HUES64 (cell line): ENCODE measurements around the gene CREB1.

Experiments used
- H3K27ac ChIP-seq: 2 replicates; pipeline ENCODE4 v1.7.0; 2013; ENCODE audit warnings: low read depth, low read length, inconsistent platforms
- H3K27me3 ChIP-seq: 2 replicates; pipeline ENCODE4 v1.6.1; 2013; ENCODE audit warnings: mild to moderate bottlenecking, low read length; ENCODE audit not compliant: insufficient read depth
- H3K36me3 ChIP-seq: 2 replicates; pipeline ENCODE4 v1.6.1; 2013; ENCODE audit warnings: mild to moderate bottlenecking, low read length; ENCODE audit not compliant: insufficient read depth
- H3K4me1 ChIP-seq: 2 replicates; pipeline ENCODE4 v1.6.1; 2013; ENCODE audit warnings: mild to moderate bottlenecking, low read length, moderate library complexity; ENCODE audit not compliant: insufficient read depth
- H3K4me3 ChIP-seq: 2 replicates; pipeline ENCODE4 v1.5.1; 2013; ENCODE audit warnings: mild to moderate bottlenecking, low read length, moderate library complexity
- H3K9ac ChIP-seq: 2 replicates; pipeline ENCODE4 v1.6.1; 2013; ENCODE audit warnings: mild to moderate bottlenecking, low read depth, low read length
- H3K9me3 ChIP-seq: 2 replicates; pipeline ENCODE4 v1.6.1; 2013; ENCODE audit warnings: low read depth, low read length; ENCODE audit not compliant: insufficient read depth
- WGBS: fragments of 150-250, 120-280 bp; methylation state at CpG from one replicate; pipeline ENCODE4 v1.1.7; 2013; ENCODE audit warnings: missing lambda C conversion rate; 5-methylcytosine and 5-hydroxymethylcytosine counted together

CREB1 gene

GRCh38 chr2:207541933-207542332, 12.2 kb downstream of the CREB1 start:
- no peaks in the 10 kb centered on the region for H3K27me3 ChIP-seq
- no peaks in the 10 kb centered on the region for H3K9me3 ChIP-seq
- no peak overlapping the region for H3K9ac ChIP-seq
- H3K27ac ChIP-seq, result no peak overlapping the region
- H3K4me1 ChIP-seq, result no peaks in the 10 kb centered on the region
- H3K4me3 ChIP-seq, result no peak overlapping the region
- WGBS, result 100% methylated on average over 1 of the region's 2 CpGs
- peaks cover 9% of the 10 kb centered on the region for H3K36me3 ChIP-seq

- Histone ChIP-seq H3K27me3 (no peaks in the 10 kb centered on the region), H3K4me1 (no peaks in the 10 kb centered on the region), H3K36me3 (peaks cover 15% of the 10 kb centered on the region), H3K9ac (no peak overlapping the region), H3K9me3 (no peaks in the 10 kb centered on the region), H3K4me3 (no peak overlapping the region), H3K27ac (no peak overlapping the region)
- 100% methylated on average over 2 of the region's 3 CpGs for WGBS
These were observed 13.5 kb downstream of the CREB1 start for GRCh38 chr2:207543272-207543671.

GRCh38 chr2:207546822-207547221, 17.1 kb downstream of the CREB1 start:
- Histone ChIP-seq H3K36me3 (peaks cover 15% of the 10 kb centered on the region), H3K4me3 (no peak overlapping the region), H3K4me1 (peaks cover 8% of the 10 kb centered on the region; the same call in 1 of the 2 replicates), H3K27me3 (no peaks in the 10 kb centered on the region), H3K9ac (no peak overlapping the region), H3K9me3 (no peaks in the 10 kb centered on the region), H3K27ac (no peak overlapping the region)

GRCh38 chr2:207549145-207549544, 19.4 kb downstream of the CREB1 start:
- H3K4me3 ChIP-seq, result no peak overlapping the region
- no peak overlapping the region for H3K27ac ChIP-seq
- H3K9ac ChIP-seq, result no peak overlapping the region
- no peaks in the 10 kb centered on the region for H3K9me3 ChIP-seq
- peaks cover 8% of the 10 kb centered on the region; the same call in 1 of the 2 replicates for H3K4me1 ChIP-seq
- no peaks in the 10 kb centered on the region for H3K27me3 ChIP-seq
- WGBS, result 100% methylated on average over 2 of the region's 2 CpGs
- peaks cover 11% of the 10 kb centered on the region for H3K36me3 ChIP-seq

GRCh38 chr2:207558079-207558491, 28.3 kb downstream of the CREB1 start:
- no peaks in the 10 kb centered on the region for H3K9me3 ChIP-seq
- H3K27me3 ChIP-seq, result no peaks in the 10 kb centered on the region
- H3K9ac ChIP-seq, result no peak overlapping the region
- no peak overlapping the region for H3K4me3 ChIP-seq
- H3K36me3 ChIP-seq, result peaks cover 78% of the 10 kb centered on the region
- 97% methylated on average over 1 of the region's 1 CpG for WGBS
- H3K27ac ChIP-seq, result no peak overlapping the region
- 0 out of 2 replicates have a peak, but pooled peaks cover 4% of the 10 kb centered on the region for H3K4me1 ChIP-seq

GRCh38 chr2:207561386-207562080, 31.8 kb downstream of the CREB1 start:
- 94% methylated on average over 4 of the region's 6 CpGs for WGBS
- no peak overlapping the region for H3K9ac ChIP-seq
- 0 out of 2 replicates have a peak, but pooled peaks cover 4% of the 10 kb centered on the region for H3K4me1 ChIP-seq
- H3K4me3 ChIP-seq, result no peak overlapping the region
- H3K36me3 ChIP-seq, result peaks cover 90% of the 10 kb centered on the region
- no peak overlapping the region for H3K27ac ChIP-seq
- no peaks in the 10 kb centered on the region for H3K9me3 ChIP-seq
- H3K27me3 ChIP-seq, result no peaks in the 10 kb centered on the region

GRCh38 chr2:207565736-207566500, 36.2 kb downstream of the CREB1 start:
- H3K4me3 ChIP-seq, result no peak overlapping the region
- H3K27ac ChIP-seq, result no peak overlapping the region
- no peaks in the 10 kb centered on the region for H3K9me3 ChIP-seq
- WGBS, result 95% methylated on average over 7 of the region's 7 CpGs
- H3K27me3 ChIP-seq, result no peaks in the 10 kb centered on the region
- H3K4me1 ChIP-seq, result 0 out of 2 replicates have a peak, but pooled peaks cover 4% of the 10 kb centered on the region
- peaks cover 96% of the 10 kb centered on the region for H3K36me3 ChIP-seq
- no peak overlapping the region for H3K9ac ChIP-seq

- Histone ChIP-seq H3K4me3 (no peak overlapping the region), H3K27ac (no peak overlapping the region), H3K36me3 (peaks cover 96% of the 10 kb centered on the region), H3K27me3 (no peaks in the 10 kb centered on the region), H3K4me1 (no peaks in the 10 kb centered on the region), H3K9ac (no peak overlapping the region), H3K9me3 (no peaks in the 10 kb centered on the region)
These were observed 37.9 kb downstream of the CREB1 start for GRCh38 chr2:207567671-207568070.

- Histone ChIP-seq H3K9ac (no peak overlapping the region), H3K9me3 (no peaks in the 10 kb centered on the region), H3K4me3 (no peak overlapping the region), H3K27me3 (no peaks in the 10 kb centered on the region), H3K27ac (no peak overlapping the region), H3K4me1 (no peaks in the 10 kb centered on the region), H3K36me3 (peaks cover 99% of the 10 kb centered on the region)
- WGBS, result 98% methylated on average over 2 of the region's 3 CpGs
These were observed 41.6 kb downstream of the CREB1 start for GRCh38 chr2:207571370-207571769.

- Histone ChIP-seq H3K27me3 (no peaks in the 10 kb centered on the region), H3K27ac (no peak overlapping the region), H3K36me3 (peaks cover 99% of the 10 kb centered on the region), H3K4me3 (no peak overlapping the region), H3K4me1 (no peaks in the 10 kb centered on the region), H3K9ac (no peak overlapping the region), H3K9me3 (no peaks in the 10 kb centered on the region)
- 96% methylated on average over 4 of the region's 4 CpGs for WGBS
These were observed 55.2 kb downstream of the CREB1 start for GRCh38 chr2:207584952-207585351.

GRCh38 chr2:207587305-207587704, 57.5 kb downstream of the CREB1 start:
- Histone ChIP-seq H3K36me3 (peaks cover 99% of the 10 kb centered on the region), H3K27ac (no peak overlapping the region), H3K9ac (no peak overlapping the region)

More at GRCh38 chr2:207587305-207587704, 57.5 kb downstream of the CREB1 start:
- Histone ChIP-seq H3K9me3 (peaks cover 9% of the 10 kb centered on the region; the same call in 1 of the 2 replicates), H3K4me1 (no peaks in the 10 kb centered on the region), H3K4me3 (no peak overlapping the region), H3K27me3 (no peaks in the 10 kb centered on the region)
- 100% methylated on average over 2 of the region's 7 CpGs for WGBS
